SK-N-SH treated with all-trans-retinoic acid at 6 μM for 48 hours (cell line): ENCODE data around the gene DNAJB5.
"Not testable (repeated sequence)": the region's sequence is repeated elsewhere in the genome, so short reads cannot be mapped to it uniquely, and the experiment has no call there.

Source experiments
- ATAC-seq: fragments of 200-7000 bp; cut with Tn5 transposase; 3 replicates; pipeline ENCODE4 v1.9.1; 2020; ENCODE audit warnings: mild to moderate bottlenecking, moderate library complexity
- ARNTL ChIP-seq: fragments of 450-650 bp; formaldehyde crosslinking; IDR thresholded peaks from 2 replicates; pipeline ENCODE4 v1.5.0; 2020; ENCODE audit warnings: low read depth, mild to moderate bottlenecking, moderate library complexity, borderline replicate concordance
- BACH2 ChIP-seq: fragments of 250-450 bp; sonication (Bioruptor Pico); IDR thresholded peaks from 2 replicates; pipeline ENCODE4 v1.9.0; 2021; ENCODE audit warnings: mild to moderate bottlenecking, borderline replicate concordance
- CREB5 ChIP-seq: fragments of 250-450 bp; sonication (Bioruptor Pico); IDR thresholded peaks from 2 replicates; pipeline ENCODE4 v1.5.1; 2020; ENCODE audit warnings: low read depth, mild to moderate bottlenecking, moderate library complexity
- CSDC2 ChIP-seq: fragments of 250-450 bp; sonication (Bioruptor Pico); IDR thresholded peaks from 2 replicates; pipeline ENCODE4 v1.5.0; 2020; ENCODE audit warnings: mild to moderate bottlenecking, moderate library complexity
- CSRNP3 ChIP-seq: fragments of 250-450 bp; sonication (Bioruptor Pico); IDR thresholded peaks from 2 replicates; pipeline ENCODE4 v1.5.1; 2021; ENCODE audit warnings: mild to moderate bottlenecking, moderate library complexity
- ESRRG ChIP-seq: fragments of 250-450 bp; sonication (Bioruptor Pico); IDR thresholded peaks from 2 replicates; pipeline ENCODE4 v1.6.1; 2021; ENCODE audit warnings: mild to moderate bottlenecking
- GLIS3 ChIP-seq: fragments of 250-450 bp; sonication (Bioruptor Pico); IDR thresholded peaks from 2 replicates; pipeline ENCODE4 v1.5.0; 2020; ENCODE audit warnings: mild to moderate bottlenecking, moderate library complexity
- ISL1 ChIP-seq: fragments of 250-450 bp; sonication (Bioruptor Pico); IDR thresholded peaks from 2 replicates; pipeline ENCODE4 v2.1.2; 2022; ENCODE audit warnings: mild to moderate bottlenecking, moderate library complexity
- OSR1 ChIP-seq: fragments of 250-450 bp; sonication (Bioruptor Pico); IDR thresholded peaks from 2 replicates; pipeline ENCODE4 v1.8.0; 2022; ENCODE audit warnings: moderate library complexity, mild to moderate bottlenecking, inconsistent platforms
- POU6F1 ChIP-seq: fragments of 250-450 bp; sonication (Bioruptor Pico); IDR thresholded peaks from 2 replicates; pipeline ENCODE4 v1.8.0; 2021; ENCODE audit warnings: low read depth, mild to moderate bottlenecking, moderate library complexity, borderline replicate concordance
- PPARA ChIP-seq: fragments of 250-450 bp; sonication (Bioruptor Pico); IDR thresholded peaks from 2 replicates; pipeline ENCODE4 v1.5.0; 2020; ENCODE audit warnings: mild to moderate bottlenecking, borderline replicate concordance
- RARB ChIP-seq: fragments of 250-450 bp; sonication (Bioruptor Pico); IDR thresholded peaks from 2 replicates; pipeline ENCODE4 v1.8.0; 2021; ENCODE audit warnings: mild to moderate bottlenecking, moderate library complexity
- SNAI2 ChIP-seq: fragments of 250-450 bp; sonication (Bioruptor Pico); IDR thresholded peaks from 2 replicates; pipeline ENCODE4 v1.5.0; 2020; ENCODE audit warnings: mild to moderate bottlenecking, moderate library complexity
- TCF4 ChIP-seq: fragments of 250-450 bp; sonication (Bioruptor Pico); IDR thresholded peaks from 2 replicates; pipeline ENCODE4 v1.8.0; 2021; ENCODE audit warnings: mild to moderate bottlenecking, moderate library complexity, borderline replicate concordance
- TOX ChIP-seq: fragments of 250-450 bp; sonication (Bioruptor Pico); IDR thresholded peaks from 2 replicates; pipeline ENCODE4 v1.8.0; 2021; ENCODE audit warnings: mild to moderate bottlenecking, moderate library complexity, borderline replicate concordance
- ZC3H10 ChIP-seq: fragments of 250-450 bp; sonication (Bioruptor Pico); IDR thresholded peaks from 2 replicates; pipeline ENCODE4 v1.5.1; 2021; ENCODE audit warnings: mild to moderate bottlenecking, moderate library complexity
- ZFP3 ChIP-seq: fragments of 250-450 bp; sonication (Bioruptor Pico); IDR thresholded peaks from 2 replicates; pipeline ENCODE4 v1.5.0; 2020; ENCODE audit warnings: mild to moderate bottlenecking, moderate library complexity
- ZFP30 ChIP-seq: fragments of 450-650 bp; formaldehyde crosslinking; IDR thresholded peaks from 2 replicates; pipeline ENCODE4 v1.5.0; 2022; ENCODE audit warnings: mild to moderate bottlenecking, moderate library complexity
- ZNF565 ChIP-seq: fragments of 450-650 bp; formaldehyde crosslinking; conservative IDR thresholded peaks from 2 replicates; pipeline ENCODE4 v1.5.0; 2020; ENCODE audit warnings: low read depth, mild to moderate bottlenecking, moderate library complexity
- ZNF70 ChIP-seq: fragments of 450-650 bp; formaldehyde crosslinking; IDR thresholded peaks from 2 replicates; pipeline ENCODE4 v1.5.0; 2020; ENCODE audit warnings: mild to moderate bottlenecking, moderate library complexity
- ZNF8 ChIP-seq: fragments of 450-650 bp; formaldehyde crosslinking; IDR thresholded peaks from 2 replicates; pipeline ENCODE4 v1.5.0; 2020; ENCODE audit warnings: mild to moderate bottlenecking, moderate library complexity
- TF ChIP-seq, protein P1 (sequence below): fragments of 250-450 bp; sonication (Bioruptor Pico); IDR thresholded peaks from 2 replicates; pipeline ENCODE4 v1.8.0; 2020; ENCODE audit warnings: mild to moderate bottlenecking, moderate library complexity, borderline replicate concordance

DNAJB5 gene

GRCh38 chr9:35002623-35003022, 13.1 kb downstream of the DNAJB5 start:
- no peak for ATAC-seq

GRCh38 chr9:35004299-35004698, 14.8 kb downstream of the DNAJB5 start:
- not testable (repeated sequence) for ATAC-seq

More at GRCh38 chr9:35002623-35003022, 13.1 kb downstream of the DNAJB5 start:
- TF ChIP-seq SNAI2 (CRISPR knock-in tag) (no peak), RARB (CRISPR knock-in tag) (no peak), CSDC2 (no peak), ISL1 (no peak), TCF4 (CRISPR knock-in tag) (no peak), ARNTL (no peak), CREB5 (no peak), OSR1 (CRISPR knock-in tag) (no peak), BACH2 (CRISPR knock-in tag) (no peak), ESRRG (no peak)
- TF ChIP-seq, protein P1, sequence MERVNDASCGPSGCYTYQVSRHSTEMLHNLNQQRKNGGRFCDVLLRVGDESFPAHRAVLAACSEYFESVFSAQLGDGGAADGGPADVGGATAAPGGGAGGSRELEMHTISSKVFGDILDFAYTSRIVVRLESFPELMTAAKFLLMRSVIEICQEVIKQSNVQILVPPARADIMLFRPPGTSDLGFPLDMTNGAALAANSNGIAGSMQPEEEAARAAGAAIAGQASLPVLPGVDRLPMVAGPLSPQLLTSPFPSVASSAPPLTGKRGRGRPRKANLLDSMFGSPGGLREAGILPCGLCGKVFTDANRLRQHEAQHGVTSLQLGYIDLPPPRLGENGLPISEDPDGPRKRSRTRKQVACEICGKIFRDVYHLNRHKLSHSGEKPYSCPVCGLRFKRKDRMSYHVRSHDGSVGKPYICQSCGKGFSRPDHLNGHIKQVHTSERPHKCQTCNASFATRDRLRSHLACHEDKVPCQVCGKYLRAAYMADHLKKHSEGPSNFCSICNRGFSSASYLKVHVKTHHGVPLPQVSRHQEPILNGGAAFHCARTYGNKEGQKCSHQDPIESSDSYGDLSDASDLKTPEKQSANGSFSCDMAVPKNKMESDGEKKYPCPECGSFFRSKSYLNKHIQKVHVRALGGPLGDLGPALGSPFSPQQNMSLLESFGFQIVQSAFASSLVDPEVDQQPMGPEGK (CRISPR knock-in tag): no peak

DNA sequence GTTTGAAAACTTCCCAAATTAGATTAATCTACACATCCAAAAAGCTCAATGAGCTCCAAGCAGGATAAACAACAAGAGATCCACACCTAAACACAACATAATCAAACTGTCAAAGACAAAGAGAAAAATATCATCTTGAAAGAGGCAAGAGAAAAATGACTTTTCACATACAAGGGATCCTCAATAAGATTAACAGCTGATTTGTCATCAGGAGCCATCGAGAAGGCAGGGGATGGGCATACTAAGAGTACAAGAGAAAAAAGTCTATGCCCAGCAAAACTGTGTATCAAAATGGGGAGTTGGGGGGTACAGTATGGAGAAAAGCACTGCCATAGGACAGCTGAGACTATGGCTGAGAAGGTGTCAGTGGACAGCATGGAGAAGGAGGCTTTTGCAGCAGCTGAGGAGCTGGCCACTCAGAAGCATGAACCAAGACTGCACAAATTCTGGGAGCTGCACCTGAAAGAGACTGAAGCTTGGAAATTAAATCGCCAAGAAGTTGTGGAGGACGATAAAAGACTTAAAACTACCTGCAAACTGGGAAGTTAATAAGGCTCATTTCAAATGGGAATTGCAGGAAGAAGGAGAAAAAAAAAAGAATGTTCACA, 20.9 kb downstream of the DNAJB5 start:
- no peak for ATAC-seq
- TF ChIP-seq, protein P1 (CRISPR knock-in tag): no peak
- TF ChIP-seq GLIS3 (CRISPR knock-in tag) (no peak), OSR1 (CRISPR knock-in tag) (no peak), CSRNP3 (CRISPR knock-in tag) (no peak), RARB (CRISPR knock-in tag) (no peak), ZFP3 (no peak), ARNTL (no peak), BACH2 (CRISPR knock-in tag) (no peak), POU6F1 (no peak), TOX (CRISPR knock-in tag) (no peak), SNAI2 (CRISPR knock-in tag) (no peak), ZFP30 (CRISPR knock-in tag) (no peak), CSDC2 (no peak), ZNF70 (CRISPR knock-in tag) (no peak), ZNF8 (CRISPR knock-in tag) (no peak), ISL1 (no peak), ZC3H10 (CRISPR knock-in tag) (no peak), TCF4 (CRISPR knock-in tag) (no peak), ZNF565 (CRISPR knock-in tag) (no peak), ESRRG (no peak)
- TF ChIP-seq, all 23 proteins: peak for 0

- ATAC-seq: no peak
- no peak for TF ChIP-seq GLIS3 (CRISPR knock-in tag)
- TF ChIP-seq TCF4 (CRISPR knock-in tag): no peak
- no peak for TF ChIP-seq CSRNP3 (CRISPR knock-in tag)
- TF ChIP-seq ZNF565 (CRISPR knock-in tag): no peak
- TF ChIP-seq OSR1 (CRISPR knock-in tag): no peak
- no peak for TF ChIP-seq BACH2 (CRISPR knock-in tag)
- TF ChIP-seq ZFP3: no peak
- no peak for TF ChIP-seq ZC3H10 (CRISPR knock-in tag)
- TF ChIP-seq ISL1: no peak
- TF ChIP-seq PPARA (CRISPR knock-in tag): no peak
- TF ChIP-seq CSDC2: no peak
- TF ChIP-seq ARNTL: no peak
- TF ChIP-seq SNAI2 (CRISPR knock-in tag): no peak
- TF ChIP-seq ZFP30 (CRISPR knock-in tag): no peak
- TF ChIP-seq ESRRG: no peak
These were observed 25.0 kb downstream of the DNAJB5 start for GRCh38 chr9:35014517-35014916.
